SW480 (cell line): ENCODE data around the gene CHCHD1.
"Not testable (repeated sequence)": the region's sequence is repeated elsewhere in the genome, so short reads cannot be mapped to it uniquely, and the experiment has no call there.

ENCODE experiments used
- DNase-seq: peaks from one replicate; pipeline ENCODE4 v3.0.0-alpha.2; 2016; ENCODE audit warnings: low spot score

The CHCHD1 gene

GRCh38 chr10:73793456-73793855, 11.6 kb downstream of the CHCHD1 start:
- DNase-seq, result no peak

- DNase-seq, result not testable (repeated sequence)
These were observed 13.6 kb downstream of the CHCHD1 start for GRCh38 chr10:73795491-73795890.

GRCh38 chr10:73796035-73796434, 14.2 kb downstream of the CHCHD1 start:
- not testable (repeated sequence) for DNase-seq

- DNase-seq, result no peak
These were observed 14.9 kb downstream of the CHCHD1 start for GRCh38 chr10:73796766-73797165.

GRCh38 chr10:73797324-73798025, 15.6 kb downstream of the CHCHD1 start:
- DNase-seq, result no peak

GRCh38 chr10:73798087-73798486, 16.2 kb downstream of the CHCHD1 start:
- no peak for DNase-seq

- no peak for DNase-seq
These were observed 17.2 kb downstream of the CHCHD1 start for GRCh38 chr10:73798927-73799560.

GRCh38 chr10:73799899-73800559, 18.2 kb downstream of the CHCHD1 start:
- DNase-seq, result no peak

- DNase-seq, result no peak
These were observed 18.9 kb downstream of the CHCHD1 start for GRCh38 chr10:73800560-73801252.

- DNase-seq, result no peak
These were observed 19.4 kb downstream of the CHCHD1 start for GRCh38 chr10:73801253-73801590.

GRCh38 chr10:73802276-73802991, 20.6 kb downstream of the CHCHD1 start:
- DNase-seq, result no peak

GRCh38 chr10:73803680-73804286, 21.9 kb downstream of the CHCHD1 start:
- no peak for DNase-seq

- DNase-seq, result no peak
These were observed 24.5 kb downstream of the CHCHD1 start for GRCh38 chr10:73806176-73806950.

- no peak for DNase-seq
These were observed 25.6 kb downstream of the CHCHD1 start for GRCh38 chr10:73807471-73807870.

- DNase-seq, result no peak
These were observed 26.4 kb downstream of the CHCHD1 start for GRCh38 chr10:73808021-73808815.

- no peak for DNase-seq
These were observed 27.4 kb downstream of the CHCHD1 start for GRCh38 chr10:73809061-73809818.

- DNase-seq, result no peak
These were observed 28.5 kb downstream of the CHCHD1 start for GRCh38 chr10:73810358-73810734.

- DNase-seq, result peak; percentile 4
These were observed 29.1 kb downstream of the CHCHD1 start for GRCh38 chr10:73810735-73811465.

- DNase-seq, result no peak
These were observed 30.8 kb downstream of the CHCHD1 start for GRCh38 chr10:73812657-73813056.
